ENCODE results near the gene PLCL2.

DNA sequence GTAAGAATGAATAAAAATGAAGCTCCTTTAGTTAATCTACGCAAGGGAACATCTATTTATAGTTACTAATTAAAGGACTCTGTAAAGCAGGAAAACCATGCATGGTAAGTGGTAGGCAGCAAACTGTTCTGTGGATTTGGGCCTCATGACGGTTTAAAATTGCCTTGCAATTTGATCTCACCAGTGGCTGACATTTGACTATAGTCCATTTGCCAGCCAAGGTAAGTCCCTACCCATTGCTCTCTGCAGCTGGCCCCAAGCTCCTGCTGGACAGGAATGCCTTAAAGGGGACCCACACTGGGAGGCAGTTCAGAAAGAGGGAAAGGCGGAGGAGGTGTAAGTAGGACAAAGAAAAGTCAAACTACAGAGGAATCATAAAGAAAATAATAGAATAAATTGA, 203.3 kb downstream of the PLCL2 start:
- TF ChIP-seq POLR2A (IDR thresholded peaks at IDR 0.05): no peak
- TF ChIP-seq, protein P1, sequence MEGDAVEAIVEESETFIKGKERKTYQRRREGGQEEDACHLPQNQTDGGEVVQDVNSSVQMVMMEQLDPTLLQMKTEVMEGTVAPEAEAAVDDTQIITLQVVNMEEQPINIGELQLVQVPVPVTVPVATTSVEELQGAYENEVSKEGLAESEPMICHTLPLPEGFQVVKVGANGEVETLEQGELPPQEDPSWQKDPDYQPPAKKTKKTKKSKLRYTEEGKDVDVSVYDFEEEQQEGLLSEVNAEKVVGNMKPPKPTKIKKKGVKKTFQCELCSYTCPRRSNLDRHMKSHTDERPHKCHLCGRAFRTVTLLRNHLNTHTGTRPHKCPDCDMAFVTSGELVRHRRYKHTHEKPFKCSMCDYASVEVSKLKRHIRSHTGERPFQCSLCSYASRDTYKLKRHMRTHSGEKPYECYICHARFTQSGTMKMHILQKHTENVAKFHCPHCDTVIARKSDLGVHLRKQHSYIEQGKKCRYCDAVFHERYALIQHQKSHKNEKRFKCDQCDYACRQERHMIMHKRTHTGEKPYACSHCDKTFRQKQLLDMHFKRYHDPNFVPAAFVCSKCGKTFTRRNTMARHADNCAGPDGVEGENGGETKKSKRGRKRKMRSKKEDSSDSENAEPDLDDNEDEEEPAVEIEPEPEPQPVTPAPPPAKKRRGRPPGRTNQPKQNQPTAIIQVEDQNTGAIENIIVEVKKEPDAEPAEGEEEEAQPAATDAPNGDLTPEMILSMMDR (IDR thresholded peaks at IDR 0.05): no peak
